Measurements from ENCODE around the gene MPP2.
"Not testable (repeated sequence)": the region's sequence is repeated elsewhere in the genome, so short reads cannot be mapped to it uniquely, and the experiment has no call there.

Gene MPP2

GRCh38 chr17:43927929-43928328, 20.6 kb upstream of the MPP2 start:
- not testable (repeated sequence) for DNase-seq

- no peak for DNase-seq
These were observed 19.9 kb upstream of the MPP2 start for GRCh38 chr17:43927060-43927864.

- DNase-seq: no peak
These were observed 17.2 kb upstream of the MPP2 start for GRCh38 chr17:43924558-43924957.

- no peak for DNase-seq
These were observed 13.3 kb upstream of the MPP2 start for GRCh38 chr17:43920500-43921095.

GRCh38 chr17:43918026-43918389, 10.7 kb upstream of the MPP2 start:
- DNase-seq: no peak

GRCh38 chr17:43917348-43918025, 10.2 kb upstream of the MPP2 start:
- no peak for DNase-seq

GRCh38 chr17:43917016-43917347, 9.6 kb upstream of the MPP2 start:
- no peak for DNase-seq

GRCh38 chr17:43916385-43916784, 9.0 kb upstream of the MPP2 start:
- no peak for DNase-seq

GRCh38 chr17:43915559-43915958, 8.2 kb upstream of the MPP2 start:
- no peak for DNase-seq

- no peak for DNase-seq
These were observed 7.1 kb upstream of the MPP2 start for GRCh38 chr17:43914451-43914850.

GRCh38 chr17:43913584-43913983, 6.2 kb upstream of the MPP2 start:
- DNase-seq: no peak

- no peak for DNase-seq
These were observed 5.4 kb upstream of the MPP2 start for GRCh38 chr17:43912635-43913304.

GRCh38 chr17:43911904-43912303, 4.6 kb upstream of the MPP2 start:
- DNase-seq: no peak

GRCh38 chr17:43909537-43910231, 2.3 kb upstream of the MPP2 start:
- no peak for DNase-seq

GRCh38 chr17:43907998-43908721, 824 bp upstream of the MPP2 start:
- no peak for DNase-seq

- no peak for DNase-seq
These were observed 348 bp downstream of the MPP2 start for GRCh38 chr17:43906951-43907424.

GRCh38 chr17:43905985-43906852, 1.1 kb downstream of the MPP2 start:
- DNase-seq: no peak

GRCh38 chr17:43905400-43905984, 1.8 kb downstream of the MPP2 start:
- DNase-seq: no peak

GRCh38 chr17:43901861-43902589, 5.3 kb downstream of the MPP2 start:
- DNase-seq: no peak

Measured in NCI-H2107 (cell line).